GM21786 (cell line): ENCODE results near the gene SLC7A10.

Experiments
- ATAC-seq: cut with Tn5 transposase; IDR thresholded peaks from one replicate; pipeline ENCODE4 v1.9.1; 2021; ENCODE audit not compliant: unreplicated experiment

The SLC7A10 gene

DNA sequence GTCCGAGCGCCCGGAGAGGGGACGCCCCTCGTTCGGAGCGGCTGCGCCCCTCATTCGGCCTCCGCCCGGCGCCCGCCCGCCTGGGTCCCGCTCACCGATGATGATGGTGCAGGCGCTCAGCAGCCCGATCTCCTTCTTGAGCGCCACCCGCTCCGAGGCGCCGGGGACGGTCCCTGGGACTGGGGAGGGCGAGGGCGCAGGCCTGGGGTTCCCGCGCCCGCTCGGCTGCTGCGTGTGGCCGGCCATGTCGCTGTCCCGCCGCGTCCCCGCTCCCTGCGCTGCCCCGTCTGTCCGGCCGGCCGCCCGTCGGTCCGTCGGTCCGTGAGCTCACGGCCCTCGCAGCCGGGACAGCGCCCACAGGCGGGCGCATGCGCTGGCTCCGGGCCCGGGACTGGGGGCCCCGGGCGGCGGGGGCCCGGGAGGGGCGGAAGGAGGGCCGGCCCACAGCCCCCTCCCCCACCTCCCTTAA is at the start of gene SLC7A10:
Gene SLC7A10, minus strand, starts transcription at position 393 of the 469 bp plus-strand sequence. Its CDS starts 147 bp downstream, at position 246.
- ATAC-seq, result no peak

DNA sequence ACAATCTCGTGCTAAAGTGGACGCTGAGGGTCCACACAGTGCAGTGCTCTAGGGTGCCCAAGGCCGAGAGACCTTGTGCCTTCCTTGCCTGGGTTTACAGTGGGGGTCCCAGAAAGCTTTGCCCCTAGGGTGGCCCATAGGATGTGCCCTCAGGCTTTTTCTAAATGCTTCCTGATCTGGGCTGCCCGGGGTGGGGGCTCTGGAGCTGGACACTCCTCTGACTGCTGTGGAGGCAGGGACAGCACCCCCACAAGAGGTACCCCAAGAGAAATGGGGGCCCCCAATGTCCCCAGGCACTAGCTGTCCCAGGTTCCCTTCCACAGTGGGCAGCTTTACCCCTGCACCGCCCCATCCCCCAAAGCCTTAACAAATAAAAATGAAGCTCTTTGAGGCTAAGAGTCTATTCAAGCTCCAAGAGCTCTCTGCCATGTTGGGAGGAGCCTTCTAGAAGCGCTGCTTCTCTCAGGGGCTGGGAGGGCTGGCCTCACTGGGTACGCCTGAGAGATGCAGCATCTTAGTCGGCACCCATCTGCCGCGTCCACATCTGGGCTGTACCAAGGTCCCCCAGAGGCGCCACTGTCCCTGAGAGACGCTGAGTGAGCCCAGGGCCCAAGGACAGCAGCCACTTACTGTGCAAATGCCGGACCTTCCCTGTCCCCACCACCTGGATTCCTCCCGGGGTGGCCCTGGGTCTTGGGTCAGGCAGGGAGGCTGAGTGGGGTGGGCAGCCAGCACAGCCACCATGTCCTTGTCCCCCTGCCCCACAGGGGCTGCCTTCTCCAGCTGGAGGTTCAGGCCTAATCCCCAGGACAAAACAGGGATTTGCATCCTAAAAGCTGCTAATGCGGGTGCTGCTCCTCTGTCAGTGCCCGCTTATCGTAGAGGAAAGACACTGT is 49.3 kb upstream of the SLC7A10 start:
- no peak for ATAC-seq

DNA sequence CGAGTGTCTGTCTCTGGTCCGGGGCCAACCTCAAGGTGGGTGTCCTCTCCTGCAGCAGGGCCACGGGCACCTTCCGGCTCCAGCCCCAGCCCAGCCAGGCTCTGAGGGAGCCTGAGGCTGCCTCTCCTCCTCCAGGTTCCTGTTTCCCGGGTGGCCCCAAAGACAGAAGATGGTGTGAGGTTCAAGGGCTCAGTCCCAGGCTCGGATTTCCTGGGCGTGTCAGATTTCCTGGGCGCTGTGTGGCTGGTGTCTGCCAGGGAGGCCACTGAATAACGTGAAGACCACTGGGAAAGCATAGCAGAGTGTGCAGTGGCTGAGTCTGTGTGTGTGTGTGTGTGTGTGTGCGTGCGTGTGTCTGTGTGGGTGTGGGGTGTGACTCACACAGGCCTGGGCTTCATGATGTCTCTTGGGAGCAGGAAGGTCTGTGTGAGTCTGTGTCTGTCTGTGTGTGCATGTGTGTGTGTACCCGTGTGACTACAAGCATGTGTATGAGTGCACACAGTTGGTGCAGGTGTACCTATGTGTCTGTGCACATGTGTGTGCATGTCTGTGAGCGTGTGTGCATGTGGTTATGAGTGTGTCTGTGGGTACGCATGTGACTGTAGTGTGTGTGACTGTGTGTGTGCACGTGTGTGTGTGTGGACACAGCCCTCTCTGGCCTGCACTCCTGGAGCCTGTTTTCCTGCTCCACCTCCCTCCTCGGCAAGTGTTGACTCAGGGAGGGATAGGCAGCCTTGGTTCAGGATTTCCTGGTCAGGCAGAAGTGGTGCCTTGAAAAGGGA is 48.4 kb upstream of the SLC7A10 start:
- ATAC-seq, result no peak

DNA sequence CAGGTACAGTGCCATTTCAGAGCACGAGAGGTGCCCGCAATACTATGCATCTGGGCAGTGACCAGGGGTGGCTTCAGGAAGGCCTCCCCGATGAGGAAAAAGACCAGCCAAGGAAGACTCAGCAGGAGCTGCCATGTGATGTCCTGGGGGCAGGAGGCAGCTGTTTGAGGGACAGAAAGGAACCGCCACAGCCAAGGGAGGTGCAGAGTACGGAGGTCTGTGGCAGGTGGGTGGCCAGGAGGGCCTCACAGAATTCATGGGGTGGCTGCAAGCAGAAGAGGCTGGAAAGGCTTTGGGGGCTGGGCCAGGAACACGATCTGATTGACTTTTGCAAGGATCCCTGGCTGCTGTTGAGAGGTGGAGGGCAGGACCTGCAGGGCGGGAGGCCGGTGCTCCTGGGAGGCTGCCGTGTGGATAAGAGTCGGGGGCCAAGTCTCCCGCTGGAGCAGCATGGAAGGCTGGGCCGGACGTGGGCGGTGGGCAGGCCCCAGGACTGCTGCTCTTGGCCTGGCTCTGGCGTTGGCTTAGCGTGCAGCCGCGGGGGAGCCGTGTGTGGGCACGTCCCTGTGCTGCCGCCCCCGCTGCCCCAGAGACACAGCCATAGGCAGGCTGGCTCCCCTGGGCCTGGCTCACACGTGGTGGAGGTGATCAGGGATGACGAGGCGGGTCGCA is 47.6 kb upstream of the SLC7A10 start:
- ATAC-seq, result no peak

DNA sequence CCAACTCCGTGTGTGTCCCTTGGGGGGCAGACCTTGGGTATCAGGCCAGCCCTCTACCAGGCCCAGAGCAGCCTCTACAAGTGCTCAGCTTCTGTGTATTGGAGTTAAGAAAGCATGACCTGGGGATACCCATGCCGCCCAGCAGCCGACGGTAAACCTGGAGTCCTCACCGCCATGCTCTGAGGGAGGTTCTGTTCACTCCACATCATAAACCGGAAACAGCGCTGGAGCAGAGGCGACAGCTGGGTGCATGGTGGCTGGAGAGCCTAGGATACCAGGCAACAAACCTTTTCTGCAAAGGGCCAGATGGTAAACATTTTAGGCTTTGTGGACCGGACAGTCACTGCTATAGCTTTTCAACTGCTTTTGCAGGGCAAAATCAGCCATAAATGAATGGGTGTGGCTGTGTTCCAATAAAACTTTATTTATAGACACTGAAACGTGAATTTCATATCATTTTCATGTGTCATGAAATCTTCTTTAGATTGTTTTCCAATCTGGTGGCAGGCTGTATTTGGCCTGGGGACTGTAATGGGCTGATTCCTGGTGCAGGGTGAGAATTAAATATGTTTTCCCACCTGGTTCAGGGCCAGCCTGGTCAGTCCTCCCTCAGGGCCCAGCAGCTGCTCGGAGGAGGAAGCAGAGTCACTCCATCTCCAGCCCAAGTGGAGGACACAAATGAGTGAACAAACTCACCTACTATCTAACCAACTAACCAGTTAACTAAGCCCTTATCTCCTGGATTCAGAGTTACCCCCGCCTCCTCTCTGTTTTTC is 45.8 kb upstream of the SLC7A10 start:
- ATAC-seq, result no peak

DNA sequence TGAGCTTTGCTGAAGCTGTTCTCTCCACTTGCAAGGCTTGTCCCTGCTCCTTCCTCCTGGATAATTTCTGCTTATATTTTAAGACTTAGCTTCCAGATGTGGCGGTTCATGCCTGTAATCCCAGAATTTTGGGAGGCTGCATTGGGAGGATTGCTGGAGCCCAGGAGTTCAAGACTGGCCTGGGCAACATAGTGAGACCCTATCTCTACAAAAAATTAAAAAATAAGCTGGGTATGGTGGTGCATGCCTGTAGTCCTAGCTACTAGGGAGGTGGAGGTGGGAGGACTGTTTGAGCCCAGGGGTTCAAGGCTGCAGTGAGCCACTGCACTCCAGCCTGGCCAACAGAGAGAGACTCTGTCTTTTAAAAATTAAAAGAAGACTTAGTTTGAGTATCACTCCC is 45.1 kb upstream of the SLC7A10 start:
- no peak for ATAC-seq

DNA sequence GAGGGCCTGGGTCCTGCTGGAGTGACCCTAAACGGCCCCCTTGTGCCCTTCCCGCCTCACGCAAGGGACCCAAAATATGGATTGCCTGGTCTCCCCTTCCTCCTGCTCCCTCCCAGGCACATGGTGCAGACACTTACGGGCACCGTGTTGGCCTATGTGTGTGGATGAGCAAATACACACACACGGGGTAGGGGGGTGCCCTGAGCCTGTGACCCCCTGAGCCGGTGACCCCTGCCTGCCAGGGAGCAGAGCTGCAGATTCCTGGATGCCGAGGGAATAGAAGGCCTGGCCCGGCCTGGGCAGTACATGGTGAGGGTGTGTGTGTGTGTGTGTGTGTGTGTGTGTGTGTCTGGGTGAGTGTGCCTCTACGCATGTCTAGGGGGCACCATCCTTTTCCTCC is 43.4 kb upstream of the SLC7A10 start:
- ATAC-seq, result no peak

DNA sequence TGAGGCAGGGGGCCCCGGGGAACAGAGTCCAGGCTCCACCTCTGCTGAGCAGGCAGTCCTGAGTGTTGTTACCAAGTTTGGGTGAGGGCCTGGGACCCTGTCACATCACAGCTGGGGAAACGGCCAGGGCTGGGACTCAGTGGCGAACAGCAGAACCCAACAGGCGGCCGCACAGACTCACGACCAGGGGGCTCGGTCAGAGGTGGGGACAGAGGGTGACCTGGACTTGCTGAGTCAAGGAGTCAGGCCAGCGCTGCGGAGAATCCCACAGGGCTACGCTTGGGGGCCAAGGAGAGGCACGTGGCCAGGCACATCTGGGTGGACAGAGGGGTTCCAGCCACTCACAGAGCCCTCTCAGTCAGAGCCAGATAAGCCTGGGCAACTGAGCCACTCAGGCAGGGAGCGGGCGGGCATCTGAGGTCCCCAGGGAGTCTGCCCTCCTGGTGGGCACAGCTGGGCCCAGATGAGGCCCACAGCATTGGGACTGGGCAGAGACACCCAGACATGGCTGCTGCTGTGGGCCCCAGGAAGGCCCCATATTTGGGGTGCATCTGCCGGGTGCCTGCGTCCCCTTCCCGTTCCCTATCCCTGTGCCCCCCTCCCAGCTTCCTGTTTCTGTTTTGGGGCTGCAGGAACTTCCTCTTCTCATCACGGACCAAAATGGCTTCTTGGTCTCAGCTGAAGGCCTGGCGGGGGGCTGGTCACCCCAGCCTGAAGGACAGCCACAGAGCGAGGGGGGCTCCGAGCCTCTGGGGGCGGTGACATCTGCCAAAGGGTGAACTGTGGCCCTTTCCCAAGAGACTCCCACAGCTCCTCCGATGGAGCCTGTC is 42.7 kb upstream of the SLC7A10 start:
- no peak for ATAC-seq

DNA sequence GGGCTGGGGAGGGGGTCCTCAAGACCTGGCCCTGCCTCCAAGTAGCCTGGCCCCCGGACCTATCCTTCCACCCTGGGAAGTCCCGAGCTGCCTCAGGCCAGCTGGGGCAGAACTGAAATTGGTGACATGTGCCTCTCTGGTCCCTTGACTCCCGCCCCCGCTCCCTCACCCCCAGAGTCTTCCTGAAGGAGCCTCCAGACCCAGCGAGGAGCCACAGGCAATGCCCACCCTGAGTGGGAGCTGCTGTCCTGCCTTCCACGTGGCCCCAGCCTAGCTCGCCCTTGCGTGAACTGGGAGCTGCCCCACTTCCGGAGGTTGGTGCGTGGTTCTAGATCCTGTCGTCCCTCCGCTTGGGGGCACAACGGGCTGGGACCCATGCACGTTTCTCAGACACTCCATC is 42.1 kb upstream of the SLC7A10 start:
- ATAC-seq, result no peak

DNA sequence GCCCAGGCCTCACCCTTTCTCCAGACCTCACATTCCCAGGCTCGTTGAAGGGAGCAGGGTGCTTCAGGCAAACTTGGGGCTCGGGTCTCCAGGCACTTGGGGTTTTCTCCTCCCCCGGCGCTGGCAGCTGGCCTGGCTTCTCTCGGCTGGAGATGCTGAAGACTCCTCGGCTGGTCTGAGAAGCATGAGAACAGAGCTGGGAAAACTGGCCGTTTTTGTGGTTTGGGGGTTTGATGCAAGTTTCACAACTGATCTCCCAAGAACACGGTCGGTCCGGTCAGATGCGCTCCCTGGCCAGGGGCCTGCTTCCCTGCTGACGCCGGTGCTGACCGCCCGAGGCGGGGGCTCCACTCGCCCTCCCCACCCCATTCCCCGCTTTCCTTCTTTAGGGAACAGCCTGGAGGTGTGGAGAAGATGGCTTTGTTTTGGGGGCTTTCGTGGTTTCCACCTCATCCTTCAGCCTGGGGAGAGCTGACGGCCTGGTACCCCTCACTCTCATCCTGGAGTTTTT is 41.4 kb upstream of the SLC7A10 start:
- no peak for ATAC-seq

DNA sequence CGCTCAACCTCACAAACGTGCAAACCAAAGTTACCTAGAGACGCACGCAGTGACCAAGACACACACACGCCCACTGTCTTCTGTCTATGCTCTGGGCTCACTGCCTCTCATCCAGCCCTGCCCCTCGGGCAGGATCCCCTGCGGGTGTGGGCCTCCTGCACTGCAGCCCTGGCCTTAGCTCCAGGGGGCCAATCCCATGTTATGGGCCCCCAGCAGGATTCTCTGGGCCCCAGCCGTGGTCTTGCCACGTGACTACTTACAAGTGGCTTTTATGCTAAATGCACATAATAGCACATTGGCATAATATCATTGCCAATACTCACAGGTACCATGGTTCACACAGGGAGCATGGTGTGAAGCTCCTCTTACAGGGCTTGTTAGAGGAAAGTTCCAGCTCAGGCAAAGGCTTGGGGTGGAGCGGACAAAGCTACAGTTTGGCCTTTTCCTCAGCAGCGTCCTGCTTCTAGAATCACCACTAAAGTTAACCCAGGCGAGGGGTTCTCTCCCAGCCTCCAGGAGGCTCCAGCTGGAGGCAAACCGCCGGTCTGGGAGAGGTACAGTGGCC is 39.3 kb upstream of the SLC7A10 start:
- no peak for ATAC-seq

DNA sequence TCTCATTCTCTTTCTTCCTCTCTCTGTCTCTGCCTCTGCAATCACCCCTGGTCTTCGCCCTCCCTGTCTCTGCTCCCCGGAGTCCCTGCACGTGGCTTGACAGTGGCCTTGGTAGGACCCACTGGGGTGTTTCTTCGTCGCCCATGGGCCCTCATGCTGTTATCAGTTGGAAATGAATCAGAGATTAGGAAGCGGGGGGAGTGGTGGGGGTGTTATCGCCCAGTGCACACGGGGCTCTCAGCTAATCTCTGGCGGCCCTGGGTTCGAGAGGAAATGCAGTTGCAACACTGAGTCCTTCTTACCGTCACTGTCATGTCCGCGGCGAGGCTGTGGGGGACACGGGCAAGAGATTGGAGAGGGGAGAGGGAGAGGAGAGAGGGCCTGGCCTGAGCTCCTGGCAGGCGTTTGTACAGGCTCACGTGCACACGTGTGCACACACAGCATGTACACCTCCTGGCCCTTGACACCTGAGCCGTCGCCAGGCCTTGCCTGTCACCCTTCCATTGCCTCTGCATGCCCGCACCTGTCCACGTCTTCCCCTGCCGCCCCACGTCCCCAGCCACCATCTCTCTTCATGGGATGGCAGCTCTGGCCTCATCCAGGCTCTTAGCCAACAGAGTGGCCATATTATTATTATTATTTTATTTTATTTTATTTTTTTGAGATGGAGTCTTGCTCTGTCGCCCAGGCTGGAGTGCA is 37.8 kb upstream of the SLC7A10 start:
- no peak for ATAC-seq

DNA sequence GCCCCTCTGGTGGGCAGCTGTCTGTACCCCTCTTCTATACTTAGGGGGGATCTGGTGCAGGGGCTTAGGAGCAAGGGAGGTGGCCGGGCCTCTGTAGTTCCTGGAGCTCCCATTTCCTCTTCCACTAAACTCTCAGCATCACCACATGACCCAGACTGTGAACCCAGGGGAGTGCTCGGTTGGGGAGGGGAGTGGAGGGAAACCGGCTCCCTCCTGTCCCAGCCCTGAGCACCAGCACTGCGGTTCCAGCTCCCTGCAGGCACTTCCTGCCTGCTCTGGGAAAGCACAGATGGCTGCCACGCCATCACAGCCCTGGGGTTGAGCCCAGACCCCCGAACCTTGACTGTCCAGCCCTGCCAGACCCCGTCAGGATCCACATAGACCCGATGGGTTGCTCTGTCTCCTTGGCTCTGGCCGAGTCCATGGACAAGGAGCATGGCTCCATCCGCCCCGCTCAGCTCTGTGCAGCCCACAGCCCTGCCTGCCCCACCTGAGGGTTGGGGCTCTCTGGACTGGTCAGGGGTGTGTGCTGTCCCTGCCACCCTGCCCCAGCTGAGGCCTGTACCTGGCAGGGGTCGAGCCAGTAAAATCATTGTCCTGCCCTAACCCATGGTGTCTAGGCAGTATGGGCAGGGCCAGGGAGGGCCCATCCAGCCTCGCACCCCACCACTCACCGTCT is 36.0 kb upstream of the SLC7A10 start:
- no peak for ATAC-seq

DNA sequence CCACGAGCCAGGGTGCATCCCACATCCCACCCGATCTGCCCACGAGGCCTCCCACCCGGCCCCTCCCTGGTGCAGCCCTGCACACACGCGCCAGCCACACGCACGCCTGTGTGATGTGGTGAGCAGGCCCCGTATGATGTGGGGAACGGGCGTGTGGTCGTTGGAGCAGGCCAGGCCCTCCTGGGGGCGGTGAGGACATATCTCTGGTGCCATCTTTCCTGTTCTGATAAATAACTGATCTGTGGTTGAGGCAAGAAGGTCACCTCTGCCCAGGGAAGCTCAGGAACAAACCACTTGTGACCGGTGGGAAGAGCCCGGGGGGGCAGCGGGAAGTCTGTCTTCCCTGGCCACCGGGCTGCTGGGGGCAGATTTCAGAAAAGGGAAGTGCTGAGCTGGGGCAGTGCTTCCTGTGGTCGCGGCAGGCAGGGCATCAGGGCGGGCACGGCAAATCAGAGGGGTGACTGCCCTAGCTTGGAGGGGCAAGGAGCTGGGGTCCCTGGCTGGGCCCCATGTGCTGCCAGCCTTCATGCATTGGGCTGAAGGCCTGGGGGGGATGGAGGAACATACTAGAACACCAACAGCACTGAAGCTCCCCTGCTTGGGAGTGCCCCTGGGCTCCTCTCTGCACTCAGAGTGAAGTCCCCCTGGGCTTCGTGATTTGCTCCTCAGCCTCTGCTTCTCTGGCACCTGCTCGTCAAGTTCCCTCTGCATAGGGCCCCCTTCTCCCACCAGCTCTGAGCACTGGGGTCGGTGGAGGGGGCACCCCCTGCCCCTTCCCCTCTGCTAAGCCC is 35.2 kb upstream of the SLC7A10 start:
- no peak for ATAC-seq

DNA sequence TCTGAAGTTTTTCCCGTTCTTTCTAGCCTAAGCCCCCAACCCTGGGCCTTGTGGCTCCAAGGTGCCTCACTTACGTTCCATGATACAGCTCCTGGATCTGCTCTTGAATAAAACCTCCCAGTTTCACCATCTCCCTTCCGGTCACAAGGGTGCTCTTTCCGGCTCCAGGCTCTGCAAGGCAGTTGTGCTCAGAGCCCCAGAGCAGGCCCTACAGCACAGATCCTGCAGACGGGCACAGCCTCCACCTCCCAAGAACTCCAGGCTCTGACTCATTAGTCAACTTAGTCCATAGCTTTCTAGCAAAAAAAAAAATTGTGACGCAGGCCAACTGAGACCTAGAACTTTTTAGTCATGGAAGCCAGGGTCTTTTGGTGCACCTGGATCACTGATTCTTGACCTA is 33.9 kb upstream of the SLC7A10 start:
- ATAC-seq, result no peak

DNA sequence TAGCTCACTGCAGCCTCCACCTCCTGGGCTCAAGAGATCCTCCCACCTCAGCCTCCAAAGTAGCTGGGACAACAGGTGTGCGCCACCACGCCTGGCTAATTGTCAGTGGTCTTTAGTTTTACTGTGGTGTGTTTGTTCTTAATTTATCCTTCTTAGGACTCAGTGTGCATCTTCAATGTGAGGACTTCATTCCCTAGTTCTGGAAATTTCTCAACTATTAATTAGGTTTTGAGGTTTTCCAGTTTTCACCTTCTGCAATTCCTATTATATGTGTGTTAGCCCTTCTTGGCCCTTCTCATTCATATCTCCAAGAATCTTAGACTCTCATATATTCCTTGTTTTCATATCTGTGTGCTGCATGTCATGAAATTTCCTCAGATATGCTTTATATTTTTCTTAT is 32.2 kb upstream of the SLC7A10 start:
- ATAC-seq, result no peak

DNA sequence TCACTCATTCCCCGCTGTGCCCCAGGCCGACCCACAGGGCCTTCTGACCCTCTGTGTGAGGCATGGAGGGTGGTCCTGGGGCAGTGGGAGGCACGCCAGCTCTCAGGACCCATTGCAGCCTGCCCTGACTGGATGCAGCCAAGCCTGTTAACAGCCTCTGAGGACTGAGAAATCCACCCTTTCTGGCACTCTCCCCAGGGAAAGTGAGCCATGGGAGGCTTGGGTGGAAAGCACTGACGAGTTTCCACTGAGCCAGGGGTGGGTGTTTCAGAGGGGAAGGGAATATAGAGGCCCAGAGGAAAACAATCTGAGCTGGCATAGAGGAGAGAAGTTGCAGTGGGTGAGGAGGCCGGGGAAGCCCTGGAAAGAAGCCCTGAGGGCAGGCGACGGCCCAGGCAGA is 30.6 kb upstream of the SLC7A10 start:
- ATAC-seq, result no peak
